GM12878 (cell line): ENCODE data around the gene ZBTB5. TPM values are rescaled to one million over a fixed set of nuclear protein-coding genes. Genes with fewer than 3 reads are reported as not detected.
A peak's percentile ranks its signal among the peaks of the same experiment; 100 is the strongest.

Experiments used
- CREB1 ChIP-seq: IDR thresholded peaks from 2 replicates; pipeline ENCODE4 v1.6.1; 2012; ENCODE audit warnings: low read depth, mild to moderate bottlenecking, inconsistent platforms
- DPF2 ChIP-seq: fragments of 450-650 bp; IDR thresholded peaks from 2 replicates; pipeline ENCODE4 v1.6.1; 2017; ENCODE audit warnings: mild to moderate bottlenecking
- E2F8 ChIP-seq: fragments of 450-650 bp; IDR thresholded peaks from 2 replicates; pipeline ENCODE4 v1.6.1; 2018; ENCODE audit warnings: mild to moderate bottlenecking, low read depth, moderate library complexity; ENCODE audit not compliant: partially characterized antibody
- FOS ChIP-seq: IDR thresholded peaks from 3 replicates; pipeline ENCODE4 v1.6.1; 2011; ENCODE audit warnings: borderline replicate concordance; ENCODE audit not compliant: insufficient read length; ENCODE audit errors: extremely low read depth
- GABPA ChIP-seq: IDR thresholded peaks from 2 replicates; pipeline ENCODE4 v1.6.1; 2014; ENCODE audit warnings: antibody characterized with exemption, low read depth, mild to moderate bottlenecking, inconsistent platforms
- HDGF ChIP-seq: fragments of 450-650 bp; IDR thresholded peaks from 2 replicates; pipeline ENCODE4 v1.6.1; 2016; ENCODE audit warnings: antibody characterized with exemption
- IKZF2 ChIP-seq, 2 experiments: fragments of 450-650 bp; IDR thresholded peaks; 2 replicates each; pipeline ENCODE4 v1.6.1; 2017; ENCODE audit warnings: mild to moderate bottlenecking in 2 of 2, moderate library complexity in 2 of 2
- IRF4 ChIP-seq: IDR thresholded peaks from 2 replicates; pipeline ENCODE4 v1.6.1; 2011; ENCODE audit warnings: low read depth, low read length
- KAT2A ChIP-seq: conservative IDR thresholded peaks from 2 replicates; pipeline ENCODE4 v1.6.1; 2011; ENCODE audit warnings: low read depth, low read length; ENCODE audit not compliant: control insufficient read depth
- NFXL1 ChIP-seq: fragments of 450-650 bp; IDR thresholded peaks from 2 replicates; pipeline ENCODE4 v1.6.1; 2017; ENCODE audit warnings: antibody characterized with exemption, mild to moderate bottlenecking, borderline replicate concordance
- NRF1 ChIP-seq: conservative IDR thresholded peaks from 2 replicates; pipeline ENCODE4 v1.6.1; 2011; ENCODE audit warnings: mild to moderate bottlenecking, low read depth, low read length, improper control_type of control experiment
- PAX5 ChIP-seq: IDR thresholded peaks from 2 replicates; pipeline ENCODE4 v1.6.1; 2011; ENCODE audit warnings: low read depth, low read length, borderline replicate concordance
- POLR2AphosphoS2 ChIP-seq: IDR thresholded peaks from 2 replicates; pipeline ENCODE4 v1.6.1; 2011; ENCODE audit warnings: low read depth, mild to moderate bottlenecking, low read length, improper control_type of control experiment, moderate library complexity
- RELB ChIP-seq: fragments of 450-650 bp; IDR thresholded peaks from 2 replicates; pipeline ENCODE4 v1.6.1; 2017; ENCODE audit warnings: low read depth, mild to moderate bottlenecking, moderate library complexity
- RFX5 ChIP-seq: IDR thresholded peaks from 2 replicates; pipeline ENCODE4 v1.6.1; 2011; ENCODE audit warnings: low read depth, low read length, improper control_type of control experiment
- SMC3 ChIP-seq: IDR thresholded peaks from 2 replicates; pipeline ENCODE4 v1.6.1; 2011; ENCODE audit warnings: low read length, improper control_type of control experiment, borderline replicate concordance
- SP1 ChIP-seq: IDR thresholded peaks from one replicate; pipeline ENCODE4 v1.6.1; 2011; ENCODE audit warnings: low read depth, low read length
- STAT3 ChIP-seq: IDR thresholded peaks from 2 replicates; pipeline ENCODE4 v1.6.1; 2011; ENCODE audit warnings: low read depth, low read length, improper control_type of control experiment
- SUPT20H ChIP-seq: IDR thresholded peaks from 2 replicates; pipeline ENCODE4 v1.6.1; 2011; ENCODE audit warnings: low read depth, mild to moderate bottlenecking, low read length, moderate library complexity, borderline replicate concordance; ENCODE audit not compliant: control insufficient read depth
- polyA plus RNA-seq, 11 experiments: library from polyadenylated mRNA; depleted of rRNA in 4 of 11; unstranded in 6 of 11; stranded (reverse) in 5 of 11; fragments of >200 nt; fragmentation: Nextera tagmentation in 4 of 11; fragmentation: Illumina TruSeq in 1 of 11; extraction: Ambion mirVana in 4 of 11; extraction: Trizol in 1 of 11; gene quantifications; 1 replicate in 1 of 11; 2 replicates in 10 of 11; pipeline versions ENCODE4 v1.2.1 to v1.2.3, GENCODE V29; 2011 to 2016; ENCODE audit warnings: inconsistent platforms in 2 of 11, missing spikeins in 2 of 11, low read depth in 1 of 11
- total RNA-seq, 4 experiments: library from RNA; depleted of rRNA in 3 of 4; stranded (reverse); fragments of >200 nt in 3 of 4; fragmentation: Illumina TruSeq in 1 of 4; extraction: Trizol in 1 of 4; gene quantifications; 2 replicates each; pipeline versions ENCODE4 v1.2.1 to v1.2.3, GENCODE V29; 2013 to 2021
- TF ChIP-seq, protein P1 (sequence below): fragments of 450-650 bp; IDR thresholded peaks from 2 replicates; pipeline ENCODE4 v1.6.1; 2017; ENCODE audit warnings: mild to moderate bottlenecking, low read depth, inconsistent platforms; ENCODE audit not compliant: poor library complexity, severe bottlenecking
- TF ChIP-seq, protein P2 (sequence below): IDR thresholded peaks from 2 replicates; pipeline ENCODE4 v1.6.1; 2012; ENCODE audit warnings: low read depth, low read length, improper control_type of control experiment
- TF ChIP-seq, protein P3 (sequence below): IDR thresholded peaks from 2 replicates; pipeline ENCODE4 v1.6.1; 2012; ENCODE audit warnings: low read depth, low read length, improper control_type of control experiment

Gene ZBTB5
- total and polyA plus RNA-seq, 10 of the 15 experiments (the other 5 are each of a cell fraction or from before 2014, with no cell fraction given): 1.4 to 32.5 (median 12.1) TPM

- TF ChIP-seq SP1 (peak; percentile 92), CREB1 (peak; percentile 77), STAT3 (no peak), KAT2A (no peak), SMC3 (no peak), IRF4 (no peak), RELB (no peak), RFX5 (peak; percentile 78), SUPT20H (no peak), DPF2 (no peak; the same call in 1 of the 2 replicates), NRF1 (no peak), E2F8 (no peak), POLR2AphosphoS2 (no peak), HDGF (no peak), FOS (no peak), GABPA (no peak), PAX5 (peak; percentile 47), NFXL1 (no peak), IKZF2 (IDR thresholded peaks at IDR 0.05) (no peak)
- TF ChIP-seq, protein P1, sequence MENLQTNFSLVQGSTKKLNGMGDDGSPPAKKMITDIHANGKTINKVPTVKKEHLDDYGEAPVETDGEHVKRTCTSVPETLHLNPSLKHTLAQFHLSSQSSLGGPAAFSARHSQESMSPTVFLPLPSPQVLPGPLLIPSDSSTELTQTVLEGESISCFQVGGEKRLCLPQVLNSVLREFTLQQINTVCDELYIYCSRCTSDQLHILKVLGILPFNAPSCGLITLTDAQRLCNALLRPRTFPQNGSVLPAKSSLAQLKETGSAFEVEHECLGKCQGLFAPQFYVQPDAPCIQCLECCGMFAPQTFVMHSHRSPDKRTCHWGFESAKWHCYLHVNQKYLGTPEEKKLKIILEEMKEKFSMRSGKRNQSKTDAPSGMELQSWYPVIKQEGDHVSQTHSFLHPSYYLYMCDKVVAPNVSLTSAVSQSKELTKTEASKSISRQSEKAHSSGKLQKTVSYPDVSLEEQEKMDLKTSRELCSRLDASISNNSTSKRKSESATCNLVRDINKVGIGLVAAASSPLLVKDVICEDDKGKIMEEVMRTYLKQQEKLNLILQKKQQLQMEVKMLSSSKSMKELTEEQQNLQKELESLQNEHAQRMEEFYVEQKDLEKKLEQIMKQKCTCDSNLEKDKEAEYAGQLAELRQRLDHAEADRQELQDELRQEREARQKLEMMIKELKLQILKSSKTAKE: no peak
- TF ChIP-seq, protein P2, sequence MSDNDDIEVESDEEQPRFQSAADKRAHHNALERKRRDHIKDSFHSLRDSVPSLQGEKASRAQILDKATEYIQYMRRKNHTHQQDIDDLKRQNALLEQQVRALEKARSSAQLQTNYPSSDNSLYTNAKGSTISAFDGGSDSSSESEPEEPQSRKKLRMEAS: peak; percentile 87
- TF ChIP-seq, protein P3, sequence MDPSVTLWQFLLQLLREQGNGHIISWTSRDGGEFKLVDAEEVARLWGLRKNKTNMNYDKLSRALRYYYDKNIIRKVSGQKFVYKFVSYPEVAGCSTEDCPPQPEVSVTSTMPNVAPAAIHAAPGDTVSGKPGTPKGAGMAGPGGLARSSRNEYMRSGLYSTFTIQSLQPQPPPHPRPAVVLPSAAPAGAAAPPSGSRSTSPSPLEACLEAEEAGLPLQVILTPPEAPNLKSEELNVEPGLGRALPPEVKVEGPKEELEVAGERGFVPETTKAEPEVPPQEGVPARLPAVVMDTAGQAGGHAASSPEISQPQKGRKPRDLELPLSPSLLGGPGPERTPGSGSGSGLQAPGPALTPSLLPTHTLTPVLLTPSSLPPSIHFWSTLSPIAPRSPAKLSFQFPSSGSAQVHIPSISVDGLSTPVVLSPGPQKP: peak; percentile 71
These were observed 20.4 kb upstream of the ZBTB5 start, which contains the start of gene POLR1E (continued) for GRCh38 chr9:37485389-37486255.
